ENCODE data around the gene CPB1. TPM values are rescaled to one million over a fixed set of nuclear protein-coding genes. Genes with fewer than 3 reads are reported as not detected.

CPB1 gene
- total RNA-seq, 4 donors from 2014 or later, result 0.77 TPM; not detected in 3

DNA sequence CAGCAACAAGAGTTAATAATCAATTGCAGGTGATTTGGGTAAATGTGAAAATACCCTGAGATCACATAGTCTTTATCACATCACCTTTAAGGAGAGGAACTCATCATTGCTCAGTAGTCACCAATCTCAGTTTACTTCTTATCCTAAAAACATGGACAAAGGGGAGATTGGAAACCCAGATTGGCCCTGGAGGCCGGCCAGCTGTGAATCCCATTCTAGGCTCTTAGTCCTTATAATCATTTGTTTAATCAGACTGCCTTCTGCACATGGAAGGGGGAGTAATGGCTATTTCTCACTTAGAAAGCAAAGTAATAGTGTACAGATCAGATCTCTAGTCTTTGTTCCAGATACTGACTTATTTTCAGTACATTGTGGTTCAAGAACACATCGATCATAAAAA lies 37.2 kb upstream of the CPB1 start:
- H3K27ac ChIP-seq, result peak overlapping the region in 2 of 4 donors; percentile 27 to 41
- 55 to 81% methylated on average over 2 of the region's 2 CpGs for WGBS, 2 donors (ENCODE audit: low coverage in 1 of 2)
- no peak for ATAC-seq
- TF ChIP-seq POLR2AphosphoS5 (IDR thresholded peaks at IDR 0.05), result no peak
- no peak for TF ChIP-seq EP300 (IDR thresholded peaks at IDR 0.05)
- TF ChIP-seq, protein P1, sequence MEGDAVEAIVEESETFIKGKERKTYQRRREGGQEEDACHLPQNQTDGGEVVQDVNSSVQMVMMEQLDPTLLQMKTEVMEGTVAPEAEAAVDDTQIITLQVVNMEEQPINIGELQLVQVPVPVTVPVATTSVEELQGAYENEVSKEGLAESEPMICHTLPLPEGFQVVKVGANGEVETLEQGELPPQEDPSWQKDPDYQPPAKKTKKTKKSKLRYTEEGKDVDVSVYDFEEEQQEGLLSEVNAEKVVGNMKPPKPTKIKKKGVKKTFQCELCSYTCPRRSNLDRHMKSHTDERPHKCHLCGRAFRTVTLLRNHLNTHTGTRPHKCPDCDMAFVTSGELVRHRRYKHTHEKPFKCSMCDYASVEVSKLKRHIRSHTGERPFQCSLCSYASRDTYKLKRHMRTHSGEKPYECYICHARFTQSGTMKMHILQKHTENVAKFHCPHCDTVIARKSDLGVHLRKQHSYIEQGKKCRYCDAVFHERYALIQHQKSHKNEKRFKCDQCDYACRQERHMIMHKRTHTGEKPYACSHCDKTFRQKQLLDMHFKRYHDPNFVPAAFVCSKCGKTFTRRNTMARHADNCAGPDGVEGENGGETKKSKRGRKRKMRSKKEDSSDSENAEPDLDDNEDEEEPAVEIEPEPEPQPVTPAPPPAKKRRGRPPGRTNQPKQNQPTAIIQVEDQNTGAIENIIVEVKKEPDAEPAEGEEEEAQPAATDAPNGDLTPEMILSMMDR (IDR thresholded peaks at IDR 0.05), result no peak
- TF ChIP-seq POLR2A (IDR thresholded peaks at IDR 0.05), result no peak
- peaks cover 0 to 8% (median 0%) of the 10 kb centered on the region in 3 donors for H3K9me3 ChIP-seq
- no peaks in the 10 kb centered on the region for H3K4me1 ChIP-seq
- H3K27me3 ChIP-seq, result no peaks in the 10 kb centered on the region
- H3K4me3 ChIP-seq, result no peak overlapping the region
- no peaks in the 10 kb centered on the region for H3K36me3 ChIP-seq

DNA sequence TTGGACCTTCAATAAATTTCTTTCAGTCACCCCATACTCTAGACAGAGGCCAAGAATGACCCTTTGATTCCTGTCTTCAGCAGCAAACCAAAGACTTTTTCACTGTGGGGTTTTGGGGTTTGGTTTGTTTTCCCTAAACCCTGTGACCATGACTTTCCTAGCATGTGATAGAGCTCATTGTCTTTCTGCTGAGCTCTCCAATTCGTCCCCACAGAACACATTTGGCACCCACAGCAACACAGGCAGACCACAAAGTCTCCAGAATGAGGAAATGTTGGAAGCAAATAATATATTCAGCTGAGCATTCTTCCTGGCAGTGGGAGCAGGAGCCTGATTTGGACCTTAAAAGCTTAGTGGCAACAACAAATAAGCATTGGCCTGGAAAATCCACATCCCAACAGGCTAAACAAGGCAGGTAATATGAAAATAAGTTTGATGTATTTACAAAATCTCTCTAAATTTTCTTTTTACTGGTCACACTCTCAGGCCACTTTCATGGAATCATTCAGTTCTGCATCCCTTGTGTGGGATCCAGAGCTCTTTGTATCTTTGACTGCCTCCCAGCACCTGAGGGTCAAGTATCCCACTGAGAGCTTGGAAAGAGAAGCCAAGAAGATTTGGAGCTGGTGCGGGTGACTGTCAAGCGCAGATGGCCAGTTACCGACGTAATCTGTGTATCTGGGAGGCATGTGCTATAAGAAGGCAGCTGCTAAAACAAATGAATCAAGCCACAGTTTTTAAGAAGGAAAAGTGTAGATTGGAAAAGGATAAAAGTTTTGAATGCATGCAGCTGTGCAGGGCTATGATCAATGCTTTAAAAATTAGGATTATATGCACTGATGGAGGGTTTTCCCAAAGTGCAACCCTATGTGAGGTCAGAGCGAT lies 36.5 kb upstream of the CPB1 start:
- H3K4me3 ChIP-seq, result no peak overlapping the region
- H3K27me3 ChIP-seq, result no peaks in the 10 kb centered on the region
- 54 to 61% methylated on average over 6 of the region's 6 CpGs for WGBS, 2 donors (ENCODE audit: low coverage in 1 of 2)
- TF ChIP-seq EP300 (IDR thresholded peaks at IDR 0.05) (no peak), POLR2AphosphoS5 (IDR thresholded peaks at IDR 0.05) (no peak), POLR2A (IDR thresholded peaks at IDR 0.05) (no peak)
- TF ChIP-seq, protein P1 (IDR thresholded peaks at IDR 0.05), result no peak
- no peaks in the 10 kb centered on the region for H3K4me1 ChIP-seq
- no peaks in the 10 kb centered on the region for H3K36me3 ChIP-seq
- ATAC-seq, result peak; percentile 77
- H3K9me3 ChIP-seq, result peaks cover 0 to 5% (median 0%) of the 10 kb centered on the region in 3 donors
- H3K27ac ChIP-seq, result peak overlapping the region in 2 of 4 donors; percentile 41

DNA sequence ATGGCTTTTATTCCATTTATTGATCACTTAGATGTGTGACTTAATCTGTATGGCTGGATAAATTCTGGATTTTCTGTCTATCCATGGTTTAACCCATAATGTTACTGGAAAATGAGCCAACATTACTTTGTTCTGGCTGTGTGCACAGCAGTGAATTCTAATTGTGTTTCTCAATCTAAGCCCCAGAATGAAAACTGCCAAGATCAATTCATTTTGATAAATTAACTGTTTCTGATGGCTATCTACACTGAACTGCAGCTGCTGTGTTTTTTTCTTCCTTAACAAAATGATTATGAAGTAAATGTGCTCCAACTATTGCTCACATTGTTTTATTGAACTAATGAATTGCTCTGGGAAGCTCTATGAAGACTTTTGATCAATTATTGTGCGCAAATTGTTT lies 35.7 kb upstream of the CPB1 start:
- H3K9me3 ChIP-seq, result no peaks in the 10 kb centered on the region
- TF ChIP-seq POLR2A (IDR thresholded peaks at IDR 0.05) (no peak), EP300 (IDR thresholded peaks at IDR 0.05) (no peak), POLR2AphosphoS5 (IDR thresholded peaks at IDR 0.05) (no peak)
- TF ChIP-seq, protein P1 (IDR thresholded peaks at IDR 0.05), result no peak
- WGBS, 2 donors (ENCODE audit: low coverage in 1 of 2), result 88 to 91% methylated on average over 1 of the region's 1 CpG
- H3K4me3 ChIP-seq, result no peak overlapping the region
- no peaks in the 10 kb centered on the region for H3K27me3 ChIP-seq
- no peak overlapping the region for H3K27ac ChIP-seq
- H3K4me1 ChIP-seq, result no peaks in the 10 kb centered on the region
- H3K36me3 ChIP-seq, result no peaks in the 10 kb centered on the region
- no peak for ATAC-seq

DNA sequence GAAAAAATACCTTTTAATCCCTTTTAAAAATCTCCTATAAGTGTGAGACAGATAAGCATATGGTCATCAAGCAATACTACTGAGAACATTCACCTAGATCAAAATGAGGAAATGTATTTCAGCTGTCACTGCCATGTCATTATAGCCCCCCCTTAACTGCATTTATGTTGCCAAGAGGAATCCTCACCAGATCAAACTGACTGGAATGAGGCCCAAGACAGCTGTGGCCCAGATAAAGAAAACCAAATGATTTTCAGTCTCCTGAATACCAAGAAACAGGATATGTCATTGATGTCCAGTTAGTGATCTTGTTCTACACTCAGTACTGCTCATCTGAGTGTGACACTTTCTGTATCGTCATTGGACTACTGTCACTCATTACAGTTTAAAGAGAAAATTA lies 35.1 kb upstream of the CPB1 start:
- H3K4me1 ChIP-seq, result no peaks in the 10 kb centered on the region
- 60 to 100% methylated on average over 1 of the region's 1 CpG for WGBS, 2 donors (ENCODE audit: low coverage in 1 of 2)
- TF ChIP-seq, protein P1 (IDR thresholded peaks at IDR 0.05), result no peak
- TF ChIP-seq EP300 (IDR thresholded peaks at IDR 0.05) (no peak), POLR2A (IDR thresholded peaks at IDR 0.05) (no peak), POLR2AphosphoS5 (IDR thresholded peaks at IDR 0.05) (no peak)

DNA sequence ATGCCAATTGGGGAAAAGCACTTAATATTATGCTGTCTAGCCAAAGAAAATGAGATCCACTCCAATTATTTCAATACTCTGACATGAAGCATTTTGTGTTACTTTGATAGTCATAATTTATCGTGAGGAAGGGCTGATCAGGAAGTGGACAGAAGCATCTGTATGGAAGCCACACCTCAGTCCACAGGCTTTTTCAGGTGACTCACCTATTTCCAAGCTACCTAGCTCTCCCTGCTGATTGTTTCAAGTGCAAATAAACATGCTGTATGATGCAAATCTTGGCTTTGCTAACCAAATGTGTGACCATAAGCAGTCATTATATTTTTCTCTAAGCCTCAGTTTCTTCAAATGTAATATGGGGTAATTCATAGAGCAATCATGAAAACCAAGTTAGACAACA lies 30.8 kb upstream of the CPB1 start:
- 71 to 73% methylated on average over 1 of the region's 1 CpG for WGBS, 2 donors (ENCODE audit: low coverage in 1 of 2)
- no peak for TF ChIP-seq POLR2A (IDR thresholded peaks at IDR 0.05)
- TF ChIP-seq POLR2AphosphoS5 (IDR thresholded peaks at IDR 0.05), result no peak
- TF ChIP-seq EP300 (IDR thresholded peaks at IDR 0.05), result no peak
- TF ChIP-seq, protein P1 (IDR thresholded peaks at IDR 0.05), result no peak
- Histone ChIP-seq H3K36me3 (no peaks in the 10 kb centered on the region), H3K27me3 (no peaks in the 10 kb centered on the region), H3K9me3 (no peaks in the 10 kb centered on the region), H3K4me1 (no peaks in the 10 kb centered on the region), H3K27ac (no peak overlapping the region), H3K4me3 (no peak overlapping the region)
- ATAC-seq, result no peak

More for the DNA sequence above, 35.1 kb upstream of the CPB1 start:
- Histone ChIP-seq H3K27me3 (no peaks in the 10 kb centered on the region), H3K4me3 (no peak overlapping the region), H3K27ac (no peak overlapping the region), H3K36me3 (no peaks in the 10 kb centered on the region), H3K9me3 (no peaks in the 10 kb centered on the region)
- ATAC-seq, result no peak
